Caco-2 (cell line): ENCODE results near the gene SORL1. TPM values are rescaled to one million over a fixed set of nuclear protein-coding genes. Genes with fewer than 3 reads are reported as not detected.

Experiments
- BruUV-seq: library from RNA; stranded (reverse); fragments of 400-500 nt; replicated peaks from 2 replicates; lab custom pipeline; 2021; lab: Mats Ljungman, UMichigan
- CTCF ChIA-PET: fragments of 300-600 bp; sonication (Branson Sonifier 250); formaldehyde crosslinking; loops from one replicate; lab custom pipeline; 2022; ENCODE audit warnings: antibody characterized with exemption; lab: Charles Lee
- POLR2A ChIA-PET: fragments of 300-600 bp; sonication (Branson Sonifier 250); formaldehyde crosslinking; loops from one replicate; lab custom pipeline; 2022; ENCODE audit warnings: antibody characterized with exemption; lab: Charles Lee
- DNase-seq, 2 experiments: peaks; one replicate each; pipeline versions ENCODE4 v3.0.0 to v3.0.0-alpha.2; 2020 to 2022
- H3K27me3 ChIP-seq: replicated peaks from 2 replicates; pipeline ENCODE4 v1.6.0; 2011; ENCODE audit warnings: low read length; ENCODE audit not compliant: control insufficient read depth, insufficient read depth
- H3K36me3 ChIP-seq: 2 replicates; pipeline ENCODE4 v1.5.1; 2011; ENCODE audit warnings: low read length; ENCODE audit not compliant: control insufficient read depth, insufficient read depth
- H3K4me1 ChIP-seq: fragments of 250-450 bp; sonication (Bioruptor Pico); 2 replicates; pipeline ENCODE4 v1.5.1; 2020; ENCODE audit warnings: mild to moderate bottlenecking
- H3K4me3 ChIP-seq: 2 replicates; pipeline ENCODE4 v1.5.1; 2011; ENCODE audit warnings: low read depth, mild to moderate bottlenecking, control low read depth, low read length
- H3K9me3 ChIP-seq: fragments of 250-450 bp; sonication (Bioruptor Pico); 2 replicates; pipeline ENCODE4 v1.5.1; 2020; ENCODE audit warnings: mild to moderate bottlenecking, moderate library complexity
- H3K27ac Mint-ChIP-seq: one replicate; pipeline ENCODE4 v1.8.0; 2022; ENCODE audit warnings: mixed read lengths; ENCODE audit not compliant: unreplicated experiment
- H3K27me3 Mint-ChIP-seq: one replicate; pipeline ENCODE4 v1.8.0; 2022; ENCODE audit warnings: mixed read lengths; ENCODE audit not compliant: insufficient read depth, unreplicated experiment
- H3K36me3 Mint-ChIP-seq: one replicate; pipeline ENCODE4 v1.8.0; 2022; ENCODE audit warnings: mild to moderate bottlenecking, mixed read lengths; ENCODE audit not compliant: insufficient read depth, unreplicated experiment
- H3K4me1 Mint-ChIP-seq: one replicate; pipeline ENCODE4 v1.8.0; 2022; ENCODE audit warnings: low read depth, mixed read lengths; ENCODE audit not compliant: unreplicated experiment
- H3K4me3 Mint-ChIP-seq: one replicate; pipeline ENCODE4 v1.8.0; 2022; ENCODE audit warnings: mild to moderate bottlenecking, moderate library complexity, mixed read lengths; ENCODE audit not compliant: unreplicated experiment
- H3K9me3 Mint-ChIP-seq: one replicate; pipeline ENCODE4 v1.8.0; 2022; ENCODE audit warnings: mixed read lengths; ENCODE audit not compliant: unreplicated experiment
- intact Hi-C: fragments of 100-400 bp; cut with micrococcal nuclease; formaldehyde crosslinking; loops from one replicate; pipeline ENCODE4 v1.10.0; 2022; ENCODE audit not compliant: unreplicated experiment
- total RNA-seq: library from RNA; stranded (reverse); gene quantifications from 2 replicates; pipeline ENCODE4 v1.2.3, GENCODE V29; 2022
- TF ChIP-seq, protein P1 (sequence below), 2 experiments: fragments of 200-600 bp in 1 of 2; IDR thresholded peaks; 1 replicate in 1 of 2; 2 replicates in 1 of 2; pipeline versions ENCODE4 v1.5.1 to v1.8.0; 2011 to 2022; ENCODE audit warnings: antibody characterized with exemption in 1 of 2, control low read depth in 1 of 2, inconsistent platforms in 1 of 2, low read depth in 1 of 2, low read length in 1 of 2, mild to moderate bottlenecking in 1 of 2, moderate library complexity in 1 of 2; ENCODE audit not compliant: insufficient read depth in 1 of 2, severe bottlenecking in 1 of 2, unreplicated experiment in 1 of 2

SORL1 gene
- total RNA-seq, 1 experiment from 2014 or later, result 26.3 TPM

DNA sequence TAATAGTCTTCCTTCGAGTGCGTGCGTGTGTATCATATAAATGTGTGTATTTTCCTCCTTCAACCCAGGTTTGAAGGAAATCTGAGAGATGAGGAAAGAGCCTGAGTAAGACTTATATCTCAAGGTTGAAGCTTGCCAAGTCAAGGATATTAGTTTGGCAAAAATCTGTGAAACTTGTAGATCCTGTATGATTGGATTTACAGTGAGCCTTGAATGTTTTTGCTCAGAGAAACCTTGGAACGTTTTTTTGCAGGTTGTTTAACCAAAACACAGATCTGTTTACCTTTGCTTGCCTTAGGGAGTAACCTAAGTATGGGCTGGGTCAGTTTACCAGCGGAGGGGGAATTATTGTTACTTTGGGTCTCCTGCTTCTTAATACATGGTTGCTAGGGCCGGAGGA is 36.5 kb downstream of the SORL1 start:
- Histone ChIP-seq H3K4me3 (no peak overlapping the region), H3K4me1 (no peaks in the 10 kb centered on the region), H3K27me3 (no peaks in the 10 kb centered on the region), H3K36me3 (no peaks in the 10 kb centered on the region), H3K9me3 (no peaks in the 10 kb centered on the region)
- no peaks in the 10 kb centered on the region for H3K36me3 Mint-ChIP-seq
- no peak overlapping the region for H3K4me3 Mint-ChIP-seq
- POLR2A ChIA-PET, result no interaction called here
- H3K27ac Mint-ChIP-seq, result no peak overlapping the region
- no peaks in the 10 kb centered on the region for H3K4me1 Mint-ChIP-seq
- TF ChIP-seq, protein P1, sequence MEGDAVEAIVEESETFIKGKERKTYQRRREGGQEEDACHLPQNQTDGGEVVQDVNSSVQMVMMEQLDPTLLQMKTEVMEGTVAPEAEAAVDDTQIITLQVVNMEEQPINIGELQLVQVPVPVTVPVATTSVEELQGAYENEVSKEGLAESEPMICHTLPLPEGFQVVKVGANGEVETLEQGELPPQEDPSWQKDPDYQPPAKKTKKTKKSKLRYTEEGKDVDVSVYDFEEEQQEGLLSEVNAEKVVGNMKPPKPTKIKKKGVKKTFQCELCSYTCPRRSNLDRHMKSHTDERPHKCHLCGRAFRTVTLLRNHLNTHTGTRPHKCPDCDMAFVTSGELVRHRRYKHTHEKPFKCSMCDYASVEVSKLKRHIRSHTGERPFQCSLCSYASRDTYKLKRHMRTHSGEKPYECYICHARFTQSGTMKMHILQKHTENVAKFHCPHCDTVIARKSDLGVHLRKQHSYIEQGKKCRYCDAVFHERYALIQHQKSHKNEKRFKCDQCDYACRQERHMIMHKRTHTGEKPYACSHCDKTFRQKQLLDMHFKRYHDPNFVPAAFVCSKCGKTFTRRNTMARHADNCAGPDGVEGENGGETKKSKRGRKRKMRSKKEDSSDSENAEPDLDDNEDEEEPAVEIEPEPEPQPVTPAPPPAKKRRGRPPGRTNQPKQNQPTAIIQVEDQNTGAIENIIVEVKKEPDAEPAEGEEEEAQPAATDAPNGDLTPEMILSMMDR (IDR thresholded peaks at IDR 0.05; ENCODE audit: insufficient read depth in 1 of 2, low read depth in 1 of 2, low read length in 1 of 2, severe bottlenecking in 1 of 2, unreplicated experiment in 1 of 2), result no peak
- H3K9me3 Mint-ChIP-seq, result no peaks in the 10 kb centered on the region
- no TSS peak for BruUV-seq
- DNase-seq, result no peak
- CTCF ChIA-PET, result no interaction called here
- no peaks in the 10 kb centered on the region for H3K27me3 Mint-ChIP-seq
- intact Hi-C loops, result no loop called here

DNA sequence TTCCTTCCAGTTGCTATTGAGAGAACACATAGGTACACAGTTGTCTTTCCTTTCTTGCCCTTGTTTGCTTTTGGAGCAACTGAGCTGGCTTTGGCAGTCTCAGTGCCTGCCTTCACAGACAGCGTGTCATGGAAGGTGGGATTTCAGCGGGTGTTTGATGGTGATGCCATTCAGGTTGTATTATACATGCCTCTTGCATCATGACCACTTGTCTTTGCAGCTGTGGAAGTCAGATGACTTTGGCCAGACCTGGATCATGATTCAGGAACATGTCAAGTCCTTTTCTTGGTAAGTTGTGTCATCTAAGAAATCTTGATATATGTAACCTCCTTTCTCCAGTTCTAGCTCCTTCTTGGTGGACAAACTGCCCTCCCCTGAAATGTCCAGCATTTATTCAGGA is 37.7 kb downstream of the SORL1 start:
- BruUV-seq, result no TSS peak
- POLR2A ChIA-PET, result no interaction called here
- TF ChIP-seq, protein P1 (IDR thresholded peaks at IDR 0.05; ENCODE audit: insufficient read depth in 1 of 2, low read depth in 1 of 2, low read length in 1 of 2, severe bottlenecking in 1 of 2, unreplicated experiment in 1 of 2), result no peak
- Mint-ChIP-seq H3K9me3 (no peaks in the 10 kb centered on the region), H3K27me3 (no peaks in the 10 kb centered on the region), H3K36me3 (no peaks in the 10 kb centered on the region), H3K4me1 (no peaks in the 10 kb centered on the region), H3K27ac (no peak overlapping the region), H3K4me3 (no peak overlapping the region)
- CTCF ChIA-PET, result no interaction called here
- Histone ChIP-seq H3K4me3 (no peak overlapping the region), H3K4me1 (no peaks in the 10 kb centered on the region), H3K27me3 (no peaks in the 10 kb centered on the region), H3K36me3 (no peaks in the 10 kb centered on the region), H3K9me3 (no peaks in the 10 kb centered on the region)
- intact Hi-C loops, result no loop called here
- no peak for DNase-seq

DNA sequence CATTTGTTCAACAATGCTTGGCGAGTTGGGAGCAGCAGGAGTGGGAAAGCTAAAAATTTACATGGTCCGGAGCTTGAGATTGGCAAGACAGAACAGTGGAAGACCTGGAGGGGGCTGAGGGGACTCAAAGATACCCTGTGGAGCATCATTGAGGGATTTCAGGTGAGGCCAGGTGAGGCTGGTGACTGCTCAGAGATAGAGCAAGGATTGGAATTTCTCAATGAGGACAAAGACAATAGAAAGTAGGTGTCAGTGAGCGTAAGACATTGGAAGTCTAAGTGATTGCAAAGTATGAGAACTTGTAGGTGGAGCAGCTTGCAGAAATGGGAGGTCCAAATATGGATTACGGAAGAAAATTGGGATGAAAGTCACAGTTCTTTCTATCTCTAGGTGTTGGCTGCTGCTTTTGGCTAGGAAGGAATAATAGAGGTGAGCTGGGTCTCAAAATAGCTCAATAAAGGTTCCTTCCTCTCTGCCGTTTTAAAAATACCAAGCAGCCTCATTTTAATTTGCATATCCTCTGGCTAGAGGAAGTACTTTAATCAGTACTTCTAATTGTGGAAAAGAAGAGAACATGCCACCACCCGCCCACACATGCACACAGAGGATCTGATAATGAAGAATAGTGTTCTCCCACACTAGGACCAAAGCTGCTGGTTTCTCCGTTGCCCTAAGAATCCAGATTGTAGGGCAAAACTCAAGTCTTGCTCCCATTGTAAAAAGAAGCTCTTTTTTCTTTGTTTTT is 42.4 kb downstream of the SORL1 start:
- Histone ChIP-seq H3K4me1 (no peaks in the 10 kb centered on the region), H3K27me3 (no peaks in the 10 kb centered on the region), H3K36me3 (no peaks in the 10 kb centered on the region), H3K4me3 (no peak overlapping the region), H3K9me3 (no peaks in the 10 kb centered on the region)
- Mint-ChIP-seq H3K9me3 (no peaks in the 10 kb centered on the region), H3K4me1 (no peaks in the 10 kb centered on the region), H3K27me3 (no peaks in the 10 kb centered on the region), H3K36me3 (peaks cover 4% of the 10 kb centered on the region), H3K27ac (no peak overlapping the region), H3K4me3 (no peak overlapping the region)
- TF ChIP-seq, protein P1 (IDR thresholded peaks at IDR 0.05; ENCODE audit: insufficient read depth in 1 of 2, low read depth in 1 of 2, low read length in 1 of 2, severe bottlenecking in 1 of 2, unreplicated experiment in 1 of 2), result no peak
- intact Hi-C loops, result no loop called here
- ChIA-PET POLR2A (no interaction called here), CTCF (interaction anchor here (0.6 kb wide), 1 partner anchor 28 kb away, joined by 6 read pairs; no protein-coding TSS in a partner anchor)
- DNase-seq, result no peak
- BruUV-seq, result no TSS peak
